ENCODE data around the gene CRYGB. TPM values are rescaled to one million over a fixed set of nuclear protein-coding genes. Genes with fewer than 3 reads are reported as not detected.

Gene CRYGB
- total and polyA plus RNA-seq, 2 of the 13 experiments (the other 11 are each of a cell fraction or from before 2014, with no cell fraction given), result not detected

- Histone ChIP-seq H3K36me3 (replicated peaks in 1 of 2; ENCODE audit: control insufficient read depth in 1 of 2, insufficient read depth in 2 of 2, low read length in 2 of 2) (no peaks in the 10 kb centered on the region), H4K20me1 (ENCODE audit: insufficient read depth, low read length) (no peaks in the 10 kb centered on the region), H3K79me2 (ENCODE audit: insufficient read depth, low read length) (no peaks in the 10 kb centered on the region), H3K27ac (ENCODE audit: extremely low read length, insufficient read depth, low read length) (no peak overlapping the region), H2AFZ (ENCODE audit: low read length) (no peak overlapping the region), H3K9me3 (ENCODE audit: low read length) (no peaks in the 10 kb centered on the region), H3K4me2 (ENCODE audit: low read depth, low read length) (no peak overlapping the region), H3K4me1 (ENCODE audit: insufficient read depth, low read length) (no peaks in the 10 kb centered on the region), H3K27me3 (ENCODE audit: control insufficient read depth in 1 of 2, insufficient read depth in 2 of 2, low read length in 2 of 2) (peaks cover 0 to 12% of the 10 kb centered on the region in 2 experiments; a peak in 1 of 5 replicates), H3K4me3 (replicated peaks in 1 of 3; ENCODE audit: insufficient read depth in 1 of 3, low read depth in 2 of 3, low read length in 3 of 3) (no peak overlapping the region), H3K9ac (ENCODE audit: insufficient read depth, low read depth, low read length) (no peak overlapping the region)
- DNase-seq (ENCODE audit: low spot score) (no peak), ATAC-seq (no peak), FAIRE-seq (no peak)
- ChIA-PET CTCF (ENCODE audit: low intra/inter-chr PET ratio, low total read pairs) (no interaction called here), POLR2A (no interaction called here)
- WGBS (ENCODE audit: low lambda C conversion rate), result 24% methylated on average over 3 of the region's 3 CpGs
- in situ Hi-C loops (cut with HindIII; ENCODE audit: extremely low pct_ligation_motif_present, low pct_unique_long_range_greater_than_20kb), result no loop called here
- intact Hi-C loops (cut with micrococcal nuclease; ENCODE audit: unreplicated experiment), result no loop called here
- no TSS peak for BruUV-seq (replicated peaks)
- TF ChIP-seq ZNF740 (CRISPR knock-in tag; IDR thresholded peaks at IDR 0.05), result no peak
- no peak for TF ChIP-seq ZNF552 (CRISPR knock-in tag; IDR thresholded peaks at IDR 0.05; ENCODE audit: borderline replicate concordance)
- no peak for TF ChIP-seq YEATS2 (CRISPR knock-in tag; IDR thresholded peaks at IDR 0.05; ENCODE audit: borderline replicate concordance)
- TF ChIP-seq JUNB (CRISPR knock-in tag; IDR thresholded peaks at IDR 0.05; ENCODE audit: borderline replicate concordance), result no peak
- TF ChIP-seq RCOR2 (CRISPR knock-in tag; IDR thresholded peaks at IDR 0.05), result no peak
- TF ChIP-seq CBX1 (IDR thresholded peaks at IDR 0.05; ENCODE audit: low read depth), result no peak
Observed at GRCh38 chr2:208195531-208195930, 49.6 kb upstream of the CRYGB start.

GRCh38 chr2:208192611-208193236, 46.8 kb upstream of the CRYGB start:
- 46% methylated on average over 8 of the region's 8 CpGs for WGBS (ENCODE audit: low lambda C conversion rate)
- POLR2A ChIA-PET, result no interaction called here
- Histone ChIP-seq H4K20me1 (ENCODE audit: insufficient read depth, low read length) (no peaks in the 10 kb centered on the region), H2AFZ (ENCODE audit: low read length) (no peak overlapping the region), H3K4me1 (ENCODE audit: insufficient read depth, low read length) (no peaks in the 10 kb centered on the region), H3K36me3 (replicated peaks in 1 of 2; ENCODE audit: control insufficient read depth in 1 of 2, insufficient read depth in 2 of 2, low read length in 2 of 2) (no peaks in the 10 kb centered on the region), H3K9ac (ENCODE audit: insufficient read depth, low read depth, low read length) (no peak overlapping the region), H3K4me2 (ENCODE audit: low read depth, low read length) (no peak overlapping the region), H3K27me3 (ENCODE audit: control insufficient read depth in 1 of 2, insufficient read depth in 2 of 2, low read length in 2 of 2) (0 out of 5 replicates have a peak, but pooled peaks cover 0 to 5% of the 10 kb centered on the region in 2 experiments), H3K27ac (ENCODE audit: extremely low read length, insufficient read depth, low read length) (no peak overlapping the region), H3K9me3 (ENCODE audit: low read length) (no peaks in the 10 kb centered on the region), H3K4me3 (replicated peaks in 1 of 3; ENCODE audit: insufficient read depth in 1 of 3, low read depth in 2 of 3, low read length in 3 of 3) (no peak overlapping the region), H3K79me2 (ENCODE audit: insufficient read depth, low read length) (no peaks in the 10 kb centered on the region)
- DNase-seq (ENCODE audit: low spot score), result no peak
- intact Hi-C loops (cut with micrococcal nuclease; ENCODE audit: unreplicated experiment) (no loop called here), in situ Hi-C loops (cut with HindIII; ENCODE audit: extremely low pct_ligation_motif_present, low pct_unique_long_range_greater_than_20kb) (no loop called here)
- no TSS peak for BruUV-seq (replicated peaks)
- CTCF ChIA-PET (ENCODE audit: low intra/inter-chr PET ratio, low total read pairs), result no interaction called here
- ATAC-seq, result no peak
- TF ChIP-seq ZNF563 (CRISPR knock-in tag; IDR thresholded peaks at IDR 0.05) (no peak), JUNB (CRISPR knock-in tag; IDR thresholded peaks at IDR 0.05; ENCODE audit: borderline replicate concordance) (no peak), SOX5 (CRISPR knock-in tag; IDR thresholded peaks at IDR 0.05; ENCODE audit: borderline replicate concordance) (no peak), ZSCAN9 (CRISPR knock-in tag; IDR thresholded peaks at IDR 0.05; ENCODE audit: borderline replicate concordance) (no peak), SAFB2 (CRISPR knock-in tag; IDR thresholded peaks at IDR 0.05; ENCODE audit: borderline replicate concordance, low read depth) (no peak), SMAD9 (CRISPR knock-in tag; IDR thresholded peaks at IDR 0.05) (no peak), TBX2 (CRISPR knock-in tag; IDR thresholded peaks at IDR 0.05; ENCODE audit: borderline replicate concordance) (no peak), MEIS2 (CRISPR knock-in tag; IDR thresholded peaks at IDR 0.05) (no peak)
- no peak for FAIRE-seq

Data from HepG2 (cell line).